Liver (tissue), 3 donors: Measurements from ENCODE around the gene ADPGK.

Source experiments
- EGR1 ChIP-seq, 2 donors: IDR thresholded peaks; 2 replicates each; pipeline ENCODE4 v1.6.1; 2016 to 2018; ENCODE audit warnings: antibody characterized with exemption in 2 of 2, low read depth in 2 of 2
- GABPA ChIP-seq, 2 donors: IDR thresholded peaks in 1 of 2; conservative IDR thresholded peaks in 1 of 2; 2 replicates each; pipeline ENCODE4 v1.6.1; 2016; ENCODE audit warnings: antibody characterized with exemption in 2 of 2, mild to moderate bottlenecking in 1 of 2, moderate library complexity in 1 of 2
- JUND ChIP-seq, 2 donors: IDR thresholded peaks; 2 replicates each; pipeline ENCODE4 v1.6.1; 2016; ENCODE audit warnings: antibody characterized with exemption in 2 of 2
- RAD21 ChIP-seq, 2 donors: IDR thresholded peaks; 2 replicates each; pipeline ENCODE4 v1.6.1; 2016; ENCODE audit warnings: antibody characterized with exemption in 2 of 2, mild to moderate bottlenecking in 2 of 2
- RXRA ChIP-seq, 2 donors: IDR thresholded peaks; 2 replicates each; pipeline ENCODE4 v1.6.1; 2017 to 2018; ENCODE audit warnings: antibody characterized with exemption in 2 of 2, mild to moderate bottlenecking in 1 of 2
- SP1 ChIP-seq: IDR thresholded peaks from 2 replicates; pipeline ENCODE4 v1.6.1; 2018; ENCODE audit warnings: antibody characterized with exemption, mild to moderate bottlenecking
- YY1 ChIP-seq: IDR thresholded peaks from 2 replicates; pipeline ENCODE4 v1.6.1; 2016; ENCODE audit warnings: antibody characterized with exemption, mild to moderate bottlenecking
- TF ChIP-seq, protein P1 (sequence below): fragments of 150-350 bp; IDR thresholded peaks from 2 replicates; pipeline ENCODE4 v1.5.1; 2017; ENCODE audit warnings: improper control_type of control experiment, low read depth, low read length; ENCODE audit not compliant: missing input control
- TF ChIP-seq, protein P2 (sequence below): IDR thresholded peaks from 2 replicates; pipeline ENCODE4 v1.6.1; 2016; ENCODE audit warnings: antibody characterized with exemption
- TF ChIP-seq, protein P3 (sequence below): IDR thresholded peaks from 2 replicates; pipeline ENCODE4 v1.6.1; 2016; ENCODE audit warnings: antibody characterized with exemption, mild to moderate bottlenecking
- TF ChIP-seq, protein P4 (sequence below): IDR thresholded peaks from 2 replicates; pipeline ENCODE4 v1.6.1; 2016; ENCODE audit warnings: antibody characterized with exemption
- donor health status: healthy.
- donor health status: healthy.

DNA sequence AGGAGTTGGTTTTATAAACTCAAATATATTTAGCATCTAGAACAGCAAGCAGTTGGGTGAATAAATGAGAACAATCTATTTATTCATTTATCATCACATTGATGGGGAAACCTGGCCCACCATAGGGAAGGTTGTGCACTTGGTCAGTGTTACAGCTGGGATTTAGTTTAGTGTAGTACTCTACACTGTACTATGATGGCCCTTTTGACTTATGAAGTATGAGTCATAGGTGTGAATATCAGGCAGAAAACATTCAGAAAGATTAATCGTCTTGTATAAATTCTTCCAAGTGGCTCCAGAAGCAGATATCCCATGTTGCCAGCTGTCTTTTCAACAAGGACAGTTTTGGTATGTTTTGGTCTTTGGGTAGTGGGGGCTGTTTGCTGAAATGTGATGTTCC, 59.5 kb downstream of the ADPGK start:
- TF ChIP-seq, protein P1, sequence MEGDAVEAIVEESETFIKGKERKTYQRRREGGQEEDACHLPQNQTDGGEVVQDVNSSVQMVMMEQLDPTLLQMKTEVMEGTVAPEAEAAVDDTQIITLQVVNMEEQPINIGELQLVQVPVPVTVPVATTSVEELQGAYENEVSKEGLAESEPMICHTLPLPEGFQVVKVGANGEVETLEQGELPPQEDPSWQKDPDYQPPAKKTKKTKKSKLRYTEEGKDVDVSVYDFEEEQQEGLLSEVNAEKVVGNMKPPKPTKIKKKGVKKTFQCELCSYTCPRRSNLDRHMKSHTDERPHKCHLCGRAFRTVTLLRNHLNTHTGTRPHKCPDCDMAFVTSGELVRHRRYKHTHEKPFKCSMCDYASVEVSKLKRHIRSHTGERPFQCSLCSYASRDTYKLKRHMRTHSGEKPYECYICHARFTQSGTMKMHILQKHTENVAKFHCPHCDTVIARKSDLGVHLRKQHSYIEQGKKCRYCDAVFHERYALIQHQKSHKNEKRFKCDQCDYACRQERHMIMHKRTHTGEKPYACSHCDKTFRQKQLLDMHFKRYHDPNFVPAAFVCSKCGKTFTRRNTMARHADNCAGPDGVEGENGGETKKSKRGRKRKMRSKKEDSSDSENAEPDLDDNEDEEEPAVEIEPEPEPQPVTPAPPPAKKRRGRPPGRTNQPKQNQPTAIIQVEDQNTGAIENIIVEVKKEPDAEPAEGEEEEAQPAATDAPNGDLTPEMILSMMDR, result no peak
- no peak for TF ChIP-seq GABPA (IDR thresholded peaks at IDR 0.05 in 1 of 2, conservative IDR thresholded peaks at IDR 0.05 in 1 of 2)
- no peak for TF ChIP-seq RXRA (IDR thresholded peaks at IDR 0.05)
- no peak for TF ChIP-seq SP1
- TF ChIP-seq, protein P2, sequence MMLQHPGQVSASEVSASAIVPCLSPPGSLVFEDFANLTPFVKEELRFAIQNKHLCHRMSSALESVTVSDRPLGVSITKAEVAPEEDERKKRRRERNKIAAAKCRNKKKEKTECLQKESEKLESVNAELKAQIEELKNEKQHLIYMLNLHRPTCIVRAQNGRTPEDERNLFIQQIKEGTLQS, result no peak
- TF ChIP-seq, protein P3, sequence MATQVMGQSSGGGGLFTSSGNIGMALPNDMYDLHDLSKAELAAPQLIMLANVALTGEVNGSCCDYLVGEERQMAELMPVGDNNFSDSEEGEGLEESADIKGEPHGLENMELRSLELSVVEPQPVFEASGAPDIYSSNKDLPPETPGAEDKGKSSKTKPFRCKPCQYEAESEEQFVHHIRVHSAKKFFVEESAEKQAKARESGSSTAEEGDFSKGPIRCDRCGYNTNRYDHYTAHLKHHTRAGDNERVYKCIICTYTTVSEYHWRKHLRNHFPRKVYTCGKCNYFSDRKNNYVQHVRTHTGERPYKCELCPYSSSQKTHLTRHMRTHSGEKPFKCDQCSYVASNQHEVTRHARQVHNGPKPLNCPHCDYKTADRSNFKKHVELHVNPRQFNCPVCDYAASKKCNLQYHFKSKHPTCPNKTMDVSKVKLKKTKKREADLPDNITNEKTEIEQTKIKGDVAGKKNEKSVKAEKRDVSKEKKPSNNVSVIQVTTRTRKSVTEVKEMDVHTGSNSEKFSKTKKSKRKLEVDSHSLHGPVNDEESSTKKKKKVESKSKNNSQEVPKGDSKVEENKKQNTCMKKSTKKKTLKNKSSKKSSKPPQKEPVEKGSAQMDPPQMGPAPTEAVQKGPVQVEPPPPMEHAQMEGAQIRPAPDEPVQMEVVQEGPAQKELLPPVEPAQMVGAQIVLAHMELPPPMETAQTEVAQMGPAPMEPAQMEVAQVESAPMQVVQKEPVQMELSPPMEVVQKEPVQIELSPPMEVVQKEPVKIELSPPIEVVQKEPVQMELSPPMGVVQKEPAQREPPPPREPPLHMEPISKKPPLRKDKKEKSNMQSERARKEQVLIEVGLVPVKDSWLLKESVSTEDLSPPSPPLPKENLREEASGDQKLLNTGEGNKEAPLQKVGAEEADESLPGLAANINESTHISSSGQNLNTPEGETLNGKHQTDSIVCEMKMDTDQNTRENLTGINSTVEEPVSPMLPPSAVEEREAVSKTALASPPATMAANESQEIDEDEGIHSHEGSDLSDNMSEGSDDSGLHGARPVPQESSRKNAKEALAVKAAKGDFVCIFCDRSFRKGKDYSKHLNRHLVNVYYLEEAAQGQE, result no peak
- TF ChIP-seq YY1, result no peak
- TF ChIP-seq JUND (IDR thresholded peaks at IDR 0.05), result no peak
- TF ChIP-seq, protein P4, sequence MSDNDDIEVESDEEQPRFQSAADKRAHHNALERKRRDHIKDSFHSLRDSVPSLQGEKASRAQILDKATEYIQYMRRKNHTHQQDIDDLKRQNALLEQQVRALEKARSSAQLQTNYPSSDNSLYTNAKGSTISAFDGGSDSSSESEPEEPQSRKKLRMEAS, result no peak
- TF ChIP-seq EGR1 (IDR thresholded peaks at IDR 0.05; ENCODE audit: low read depth in 2 of 2), result no peak
- no peak for TF ChIP-seq RAD21 (IDR thresholded peaks at IDR 0.05)
